Astrocyte of the hippocampus (primary cell): ENCODE data around the gene CATSPER2.
"Not testable (repeated sequence)": the region's sequence is repeated elsewhere in the genome, so short reads cannot be mapped to it uniquely, and the experiment has no call there.

Experiments used
- DNase-seq: peaks from one replicate; pipeline ENCODE4 v3.0.0; 2011; ENCODE audit warnings: low read depth, low spot score

Gene CATSPER2

DNA sequence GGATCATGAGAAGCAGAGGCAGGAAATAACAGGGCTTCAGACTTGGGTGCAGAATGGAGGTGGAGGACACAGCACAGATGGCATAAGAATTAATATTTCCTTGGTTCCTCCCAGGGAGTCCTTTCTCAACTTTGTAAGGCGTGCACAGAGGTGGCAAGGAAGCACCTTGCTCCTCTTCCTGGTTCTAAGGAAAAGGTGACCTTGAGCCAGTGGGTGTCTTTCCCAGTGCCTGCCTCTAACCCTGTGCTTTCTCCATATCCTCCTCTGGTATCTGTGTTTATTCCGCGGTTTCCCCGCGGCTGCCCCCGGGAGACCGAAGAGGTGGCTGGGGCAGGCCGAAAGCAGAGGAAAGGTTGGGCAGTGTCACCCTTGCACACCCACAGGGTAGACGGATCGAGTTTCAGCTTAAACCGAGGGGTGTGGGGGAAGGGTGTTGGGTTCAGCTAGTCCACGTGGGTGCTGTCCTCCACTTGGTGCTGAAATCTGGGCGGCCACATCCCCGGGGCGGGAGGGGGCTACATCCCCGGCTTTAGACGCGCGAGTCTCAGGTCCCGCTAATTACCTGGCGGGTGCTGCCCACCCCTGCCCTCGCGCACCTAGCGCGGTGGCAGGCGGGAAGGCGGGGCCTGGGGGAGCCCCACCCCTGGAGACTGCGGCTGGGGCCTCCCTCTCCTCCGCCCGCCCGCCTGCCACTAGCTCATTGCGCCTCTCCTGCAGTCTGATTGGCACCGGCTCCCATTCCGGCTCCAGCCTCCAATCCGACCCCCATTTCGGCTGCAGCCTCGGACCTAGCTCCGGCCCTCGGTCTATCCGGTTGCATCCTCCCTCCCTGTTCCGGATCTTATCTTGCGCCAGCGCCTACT, 55.1 kb downstream of the CATSPER2 start, which contains the start of gene CKMT1B:
TSS of gene CKMT1B (plus strand) at position 700 of the 863 bp plus-strand sequence. CDS start 192 bp downstream, outside the sequence.
- DNase-seq = not testable (repeated sequence)

GRCh38 chr15:43592841-43593240, 55.8 kb downstream of the CATSPER2 start:
- DNase-seq = not testable (repeated sequence)

DNA sequence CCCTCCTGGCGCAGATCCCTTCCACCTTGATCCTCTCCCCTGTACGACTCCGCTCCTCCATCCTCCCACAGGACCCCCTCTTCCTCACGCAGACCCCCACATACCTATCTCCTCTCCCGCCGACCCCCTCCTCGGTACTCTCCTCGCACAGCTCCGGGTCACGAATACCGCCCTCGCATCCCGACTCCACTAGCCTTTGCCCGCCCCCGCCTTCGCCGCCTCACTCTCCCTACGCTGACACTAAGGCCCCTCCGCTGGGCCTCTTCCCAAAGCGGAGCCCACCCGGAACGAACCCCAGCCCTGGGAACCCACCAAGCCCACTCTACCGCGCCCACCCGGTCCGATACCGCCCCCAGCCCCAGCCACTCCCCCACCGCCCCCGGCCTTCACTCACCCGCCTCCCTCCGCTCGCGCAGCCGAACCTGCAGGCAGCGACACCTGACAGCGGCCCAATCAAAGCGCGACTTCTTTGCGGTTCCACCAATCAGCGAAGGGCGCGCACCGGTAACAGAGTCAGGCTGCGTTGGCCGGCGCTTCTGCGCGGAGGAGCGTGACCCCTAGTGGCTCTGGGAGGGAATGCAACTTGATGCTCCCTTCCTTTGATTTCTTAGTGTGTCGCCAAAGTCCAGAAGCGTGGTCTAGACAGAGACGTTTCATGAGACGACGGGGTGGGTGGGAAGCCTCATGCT, 58.7 kb downstream of the CATSPER2 start, which contains the start of gene PPIP5K1:
TSS of gene PPIP5K1 (minus strand) at position 431 of the 689 bp plus-strand sequence. CDS start 5,704 bp downstream, outside the sequence.
- not testable (repeated sequence) for DNase-seq
